Fibroblast of villous mesenchyme (primary cell): ENCODE data around the gene KIF13A. TPM values are rescaled to one million over a fixed set of nuclear protein-coding genes. Genes with fewer than 3 reads are reported as not detected.
"Not testable (repeated sequence)": the region's sequence is repeated elsewhere in the genome, so short reads cannot be mapped to it uniquely, and the experiment has no call there.

Experiments
- DNase-seq: peaks from one replicate; pipeline ENCODE4 v3.0.0-alpha.2; 2010; ENCODE audit warnings: low read depth
- H3K4me3 ChIP-seq: 2 replicates; pipeline ENCODE4 v1.5.1; 2011; ENCODE audit warnings: low read depth, mild to moderate bottlenecking, low read length
- total RNA-seq: library from RNA; depleted of rRNA; stranded (reverse); fragments of >200 nt; gene quantifications from 2 replicates; pipeline ENCODE4 v1.2.3, GENCODE V29; 2012
- TF ChIP-seq, protein P1 (sequence below): IDR thresholded peaks from 2 replicates; pipeline ENCODE4 v1.5.1; 2012; ENCODE audit warnings: low read depth, mild to moderate bottlenecking, low read length; ENCODE audit not compliant: insufficient read depth

Gene KIF13A
- total RNA-seq, 1 donor, result 49.2 TPM

GRCh38 chr6:17858584-17858983, 128.9 kb downstream of the KIF13A start:
- DNase-seq, result no peak
- TF ChIP-seq, protein P1, sequence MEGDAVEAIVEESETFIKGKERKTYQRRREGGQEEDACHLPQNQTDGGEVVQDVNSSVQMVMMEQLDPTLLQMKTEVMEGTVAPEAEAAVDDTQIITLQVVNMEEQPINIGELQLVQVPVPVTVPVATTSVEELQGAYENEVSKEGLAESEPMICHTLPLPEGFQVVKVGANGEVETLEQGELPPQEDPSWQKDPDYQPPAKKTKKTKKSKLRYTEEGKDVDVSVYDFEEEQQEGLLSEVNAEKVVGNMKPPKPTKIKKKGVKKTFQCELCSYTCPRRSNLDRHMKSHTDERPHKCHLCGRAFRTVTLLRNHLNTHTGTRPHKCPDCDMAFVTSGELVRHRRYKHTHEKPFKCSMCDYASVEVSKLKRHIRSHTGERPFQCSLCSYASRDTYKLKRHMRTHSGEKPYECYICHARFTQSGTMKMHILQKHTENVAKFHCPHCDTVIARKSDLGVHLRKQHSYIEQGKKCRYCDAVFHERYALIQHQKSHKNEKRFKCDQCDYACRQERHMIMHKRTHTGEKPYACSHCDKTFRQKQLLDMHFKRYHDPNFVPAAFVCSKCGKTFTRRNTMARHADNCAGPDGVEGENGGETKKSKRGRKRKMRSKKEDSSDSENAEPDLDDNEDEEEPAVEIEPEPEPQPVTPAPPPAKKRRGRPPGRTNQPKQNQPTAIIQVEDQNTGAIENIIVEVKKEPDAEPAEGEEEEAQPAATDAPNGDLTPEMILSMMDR, result no peak
- no peak overlapping the region for H3K4me3 ChIP-seq

DNA sequence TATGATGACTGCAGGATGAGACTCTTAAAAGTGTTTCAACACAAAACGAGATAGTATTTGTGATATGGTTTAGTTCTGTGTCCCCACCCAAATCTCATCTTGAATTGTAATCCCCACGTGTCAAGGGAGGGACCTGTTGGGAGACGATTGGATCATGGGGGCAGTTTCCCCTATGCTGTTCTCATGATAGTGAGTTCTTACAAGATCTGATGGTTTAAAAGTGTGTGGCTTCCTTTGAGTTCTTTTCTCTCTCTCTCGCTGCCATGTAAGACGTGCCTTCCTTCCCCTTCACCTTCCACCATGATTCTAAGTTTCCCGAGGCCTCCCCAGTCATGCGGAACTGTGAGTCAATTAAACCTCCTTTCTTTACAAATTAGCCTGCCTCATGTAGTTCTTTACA, 130.2 kb downstream of the KIF13A start:
- not testable (repeated sequence) for DNase-seq, H3K4me3 ChIP-seq

GRCh38 chr6:17856306-17856705, 131.1 kb downstream of the KIF13A start:
- no peak overlapping the region for H3K4me3 ChIP-seq

DNA sequence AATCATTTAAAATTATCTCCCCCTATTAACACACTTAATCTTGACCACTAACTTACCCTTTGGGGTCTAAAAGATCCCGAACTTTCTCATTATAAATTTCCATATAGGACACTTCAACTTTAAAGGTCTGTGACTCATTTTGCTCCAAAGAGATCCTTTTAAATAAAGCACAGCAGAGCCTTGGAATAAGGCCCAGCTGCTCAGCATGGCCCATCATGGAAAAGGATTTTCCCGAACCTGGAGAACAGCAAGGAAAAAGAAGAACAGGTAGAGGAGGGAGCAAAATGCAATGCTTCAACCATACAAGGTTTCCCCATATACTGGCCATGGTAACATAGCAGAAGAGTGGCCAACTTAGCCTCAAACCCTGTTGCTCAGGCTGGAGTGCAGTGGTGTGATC, 132.1 kb downstream of the KIF13A start:
- no peak for DNase-seq
- TF ChIP-seq, protein P1, result no peak

More at GRCh38 chr6:17856306-17856705, 131.1 kb downstream of the KIF13A start:
- TF ChIP-seq, protein P1, result no peak
- DNase-seq, result no peak

DNA sequence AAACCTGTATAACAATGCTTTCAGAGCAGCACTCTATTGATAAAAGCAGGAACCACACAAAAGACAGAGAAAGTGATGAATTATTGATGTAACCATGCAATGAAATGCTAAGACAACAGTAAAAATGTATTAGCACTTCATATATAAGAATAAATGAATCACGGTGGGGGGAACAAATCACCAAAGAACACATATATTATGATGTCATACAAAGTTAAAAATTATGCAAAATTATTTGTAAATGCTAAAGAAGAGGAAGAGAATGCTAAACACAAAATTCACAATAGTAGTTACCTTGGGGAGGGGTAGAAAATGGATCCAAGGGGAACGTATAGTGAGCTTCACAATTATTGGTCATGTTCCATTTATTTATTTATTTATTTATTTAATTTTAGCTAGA, 133.9 kb downstream of the KIF13A start:
- DNase-seq, result no peak
- TF ChIP-seq, protein P1, result no peak
- H3K4me3 ChIP-seq, result no peak overlapping the region

More for the DNA sequence above, 132.1 kb downstream of the KIF13A start:
- no peak overlapping the region for H3K4me3 ChIP-seq

- peak; percentile 74 for DNase-seq
- TF ChIP-seq, protein P1, result no peak
- no peak overlapping the region for H3K4me3 ChIP-seq
These were observed 135.7 kb downstream of the KIF13A start for GRCh38 chr6:17851720-17852161.

DNA sequence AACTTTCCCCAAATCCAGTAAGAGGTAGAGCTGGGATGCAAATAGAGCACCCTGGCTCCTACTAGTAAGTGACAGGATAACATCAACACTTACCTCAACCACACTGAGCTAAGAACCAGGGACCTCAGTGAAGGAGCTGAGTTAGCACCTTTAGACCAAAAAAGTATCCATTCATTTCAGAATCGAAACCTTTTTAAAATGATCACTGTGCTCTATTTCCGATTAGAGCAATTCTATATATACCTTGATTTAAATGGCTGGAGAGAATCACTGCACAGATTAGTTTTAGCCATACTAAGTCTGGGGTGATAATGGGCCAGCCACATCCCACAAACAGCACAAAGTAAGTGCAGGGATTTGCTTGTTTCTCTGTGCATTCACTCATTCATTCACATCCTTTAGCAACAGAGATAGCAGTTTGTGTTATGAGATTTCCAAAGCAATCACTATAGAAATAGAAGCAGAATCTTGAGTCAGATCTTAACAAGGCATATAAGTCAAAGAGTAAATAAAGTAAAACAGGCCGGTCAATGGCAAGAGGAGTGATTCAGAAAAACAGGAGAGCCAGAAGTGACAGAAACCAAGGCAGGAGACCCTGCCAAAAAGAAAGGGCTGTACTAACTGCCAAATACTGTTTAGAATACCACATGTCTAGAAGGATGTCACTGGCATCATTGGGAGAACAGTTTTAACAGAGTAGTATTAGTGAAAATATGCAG, 136.3 kb downstream of the KIF13A start:
- TF ChIP-seq, protein P1, result no peak
- no peak overlapping the region for H3K4me3 ChIP-seq
- no peak for DNase-seq
